Nephron progenitor cell (in vitro differentiated cells): ENCODE data around the gene NRP2.

Experiments
- DNase-seq: peaks from one replicate; pipeline ENCODE4 v3.0.0; 2021
- H3K27ac Mint-ChIP-seq: 2 replicates; pipeline ENCODE4 v1.8.0; 2021; ENCODE audit warnings: mild to moderate bottlenecking, moderate library complexity, mixed read lengths
- H3K27me3 Mint-ChIP-seq: 2 replicates; pipeline ENCODE4 v1.8.0; 2021; ENCODE audit warnings: mild to moderate bottlenecking, low read depth, mixed read lengths; ENCODE audit not compliant: poor library complexity
- H3K36me3 Mint-ChIP-seq: 2 replicates; pipeline ENCODE4 v1.8.0; 2021; ENCODE audit warnings: low read depth, mixed read lengths
- H3K4me1 Mint-ChIP-seq: 2 replicates; pipeline ENCODE4 v1.8.0; 2021; ENCODE audit warnings: mixed read lengths
- H3K4me3 Mint-ChIP-seq: 2 replicates; pipeline ENCODE4 v1.8.0; 2021; ENCODE audit warnings: mild to moderate bottlenecking, moderate library complexity, mixed read lengths
- H3K9me3 Mint-ChIP-seq: 2 replicates; pipeline ENCODE4 v1.8.0; 2021; ENCODE audit warnings: mild to moderate bottlenecking, moderate library complexity, mixed read lengths
- TF ChIP-seq, protein P1 (sequence below): fragments of 200-600 bp; sonication (generic); IDR thresholded peaks from 2 replicates; pipeline ENCODE4 v1.5.0; 2021; ENCODE audit warnings: antibody characterized with exemption

Gene NRP2

GRCh38 chr2:205692104-205692503 lies 9.8 kb downstream of the NRP2 start:
- no peak for DNase-seq
- Mint-ChIP-seq H3K4me3 (no peak overlapping the region), H3K36me3 (peaks cover 32% of the 10 kb centered on the region), H3K4me1 (peaks cover 86% of the 10 kb centered on the region), H3K9me3 (no peaks in the 10 kb centered on the region), H3K27me3 (no peaks in the 10 kb centered on the region), H3K27ac (peak overlapping the region; percentile 84)
- TF ChIP-seq, protein P1, sequence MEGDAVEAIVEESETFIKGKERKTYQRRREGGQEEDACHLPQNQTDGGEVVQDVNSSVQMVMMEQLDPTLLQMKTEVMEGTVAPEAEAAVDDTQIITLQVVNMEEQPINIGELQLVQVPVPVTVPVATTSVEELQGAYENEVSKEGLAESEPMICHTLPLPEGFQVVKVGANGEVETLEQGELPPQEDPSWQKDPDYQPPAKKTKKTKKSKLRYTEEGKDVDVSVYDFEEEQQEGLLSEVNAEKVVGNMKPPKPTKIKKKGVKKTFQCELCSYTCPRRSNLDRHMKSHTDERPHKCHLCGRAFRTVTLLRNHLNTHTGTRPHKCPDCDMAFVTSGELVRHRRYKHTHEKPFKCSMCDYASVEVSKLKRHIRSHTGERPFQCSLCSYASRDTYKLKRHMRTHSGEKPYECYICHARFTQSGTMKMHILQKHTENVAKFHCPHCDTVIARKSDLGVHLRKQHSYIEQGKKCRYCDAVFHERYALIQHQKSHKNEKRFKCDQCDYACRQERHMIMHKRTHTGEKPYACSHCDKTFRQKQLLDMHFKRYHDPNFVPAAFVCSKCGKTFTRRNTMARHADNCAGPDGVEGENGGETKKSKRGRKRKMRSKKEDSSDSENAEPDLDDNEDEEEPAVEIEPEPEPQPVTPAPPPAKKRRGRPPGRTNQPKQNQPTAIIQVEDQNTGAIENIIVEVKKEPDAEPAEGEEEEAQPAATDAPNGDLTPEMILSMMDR: no peak

GRCh38 chr2:205694256-205694655 lies 12.0 kb downstream of the NRP2 start:
- no peak for DNase-seq
- H3K4me1 Mint-ChIP-seq: peaks cover 90% of the 10 kb centered on the region
- no peaks in the 10 kb centered on the region for H3K9me3 Mint-ChIP-seq
- no peak overlapping the region for H3K27ac Mint-ChIP-seq
- no peaks in the 10 kb centered on the region for H3K27me3 Mint-ChIP-seq
- peaks cover 38% of the 10 kb centered on the region for H3K36me3 Mint-ChIP-seq
- no peak overlapping the region for H3K4me3 Mint-ChIP-seq
- TF ChIP-seq, protein P1: no peak

GRCh38 chr2:205695460-205695991 lies 13.2 kb downstream of the NRP2 start:
- peaks cover 28% of the 10 kb centered on the region for H3K36me3 Mint-ChIP-seq

GRCh38 chr2:205696331-205696926 lies 14.1 kb downstream of the NRP2 start:
- Mint-ChIP-seq H3K9me3 (no peaks in the 10 kb centered on the region), H3K4me3 (no peak overlapping the region), H3K4me1 (peaks cover 92% of the 10 kb centered on the region), H3K36me3 (peaks cover 21% of the 10 kb centered on the region), H3K27ac (no peak overlapping the region), H3K27me3 (no peaks in the 10 kb centered on the region)
- TF ChIP-seq, protein P1: peak; percentile 40
- DNase-seq: no peak

More at GRCh38 chr2:205695460-205695991, 13.2 kb downstream of the NRP2 start:
- H3K9me3 Mint-ChIP-seq: no peaks in the 10 kb centered on the region
- peaks cover 95% of the 10 kb centered on the region for H3K4me1 Mint-ChIP-seq
- H3K4me3 Mint-ChIP-seq: peak overlapping the region; percentile 42
- no peak for DNase-seq
- TF ChIP-seq, protein P1: no peak
- H3K27ac Mint-ChIP-seq: peak overlapping the region; percentile 59
- H3K27me3 Mint-ChIP-seq: no peaks in the 10 kb centered on the region

- DNase-seq: no peak
- Mint-ChIP-seq H3K36me3 (peaks cover 21% of the 10 kb centered on the region), H3K27me3 (no peaks in the 10 kb centered on the region), H3K4me3 (peak overlapping the region; percentile 43), H3K27ac (peak overlapping the region; percentile 66), H3K4me1 (peaks cover 92% of the 10 kb centered on the region), H3K9me3 (no peaks in the 10 kb centered on the region)
- TF ChIP-seq, protein P1: no peak
Observed at GRCh38 chr2:205696927-205697441, 14.7 kb downstream of the NRP2 start.
